HG03175 (cell line): ENCODE data around the gene HDAC4.
A peak's percentile ranks its signal among the peaks of the same experiment; 100 is the strongest.

Source experiments
- ATAC-seq: cut with Tn5 transposase; IDR thresholded peaks from one replicate; pipeline ENCODE4 v1.9.1; 2021; ENCODE audit warnings: mild to moderate bottlenecking, moderate library complexity; ENCODE audit not compliant: unreplicated experiment

Gene HDAC4

GRCh38 chr2:239385096-239386000, 15.5 kb downstream of the HDAC4 start:
- no peak for ATAC-seq

GRCh38 chr2:239383759-239384156, 17.1 kb downstream of the HDAC4 start:
- no peak for ATAC-seq

- ATAC-seq, result no peak
Measured at GRCh38 chr2:239383036-239383758, 17.6 kb downstream of the HDAC4 start.

- ATAC-seq, result no peak
Measured at GRCh38 chr2:239382384-239382880, 18.4 kb downstream of the HDAC4 start.

GRCh38 chr2:239381709-239382134, 19.1 kb downstream of the HDAC4 start:
- ATAC-seq, result peak; percentile 72

- peak; percentile 35 for ATAC-seq
Measured at GRCh38 chr2:239380831-239381708, 19.8 kb downstream of the HDAC4 start.

- no peak for ATAC-seq
Measured at GRCh38 chr2:239379641-239380170, 21.1 kb downstream of the HDAC4 start.

GRCh38 chr2:239378918-239379640, 21.7 kb downstream of the HDAC4 start:
- no peak for ATAC-seq

- ATAC-seq, result no peak
Measured at GRCh38 chr2:239378021-239378917, 22.6 kb downstream of the HDAC4 start.

GRCh38 chr2:239377591-239377990, 23.2 kb downstream of the HDAC4 start:
- no peak for ATAC-seq

GRCh38 chr2:239376942-239377531, 23.8 kb downstream of the HDAC4 start:
- ATAC-seq, result no peak

- ATAC-seq, result no peak
Measured at GRCh38 chr2:239376351-239376750, 24.5 kb downstream of the HDAC4 start.

GRCh38 chr2:239375278-239376061, 25.4 kb downstream of the HDAC4 start:
- no peak for ATAC-seq

- ATAC-seq, result no peak
Measured at GRCh38 chr2:239374896-239375277, 25.9 kb downstream of the HDAC4 start.

- ATAC-seq, result no peak
Measured at GRCh38 chr2:239372835-239373234, 28.0 kb downstream of the HDAC4 start.

GRCh38 chr2:239371726-239372686, 28.8 kb downstream of the HDAC4 start:
- no peak for ATAC-seq
